Progenitor cell of endocrine pancreas (in vitro differentiated cells): ENCODE data around the gene GRM8. TPM values are rescaled to one million over a fixed set of nuclear protein-coding genes. Genes with fewer than 3 reads are reported as not detected.

Source experiments
- DNase-seq: peaks from one replicate; pipeline ENCODE4 v3.0.0; 2021; ENCODE audit warnings: low spot score; ENCODE audit not compliant: unreplicated experiment
- H3K27ac Mint-ChIP-seq: 2 replicates; pipeline ENCODE4 v1.8.0; 2021; ENCODE audit warnings: mild to moderate bottlenecking, moderate library complexity, mixed read lengths
- H3K27me3 Mint-ChIP-seq: 2 replicates; pipeline ENCODE4 v1.8.0; 2021; ENCODE audit warnings: mixed read lengths
- H3K36me3 Mint-ChIP-seq: 2 replicates; pipeline ENCODE4 v1.8.0; 2022; ENCODE audit warnings: mixed read lengths; ENCODE audit not compliant: insufficient read depth
- H3K4me1 Mint-ChIP-seq: 2 replicates; pipeline ENCODE4 v1.8.0; 2021; ENCODE audit warnings: low read depth, mixed read lengths
- H3K4me3 Mint-ChIP-seq: 2 replicates; pipeline ENCODE4 v1.8.0; 2021; ENCODE audit warnings: low read depth, mild to moderate bottlenecking, moderate library complexity, mixed read lengths
- H3K9me3 Mint-ChIP-seq: 2 replicates; pipeline ENCODE4 v1.8.0; 2021; ENCODE audit warnings: low read depth, mixed read lengths
- total RNA-seq: library from RNA; stranded (reverse); gene quantifications from 2 replicates; pipeline ENCODE4 v1.2.1, GENCODE V29; 2021
- TF ChIP-seq, protein P1 (sequence below): fragments of 200-600 bp; sonication (generic); IDR thresholded peaks from one replicate; pipeline ENCODE4 v1.5.0; 2021; ENCODE audit warnings: antibody characterized with exemption, mild to moderate bottlenecking; ENCODE audit not compliant: unreplicated experiment

GRM8 gene
- total RNA-seq, 1 donor from 2014 or later: 4.2 TPM

DNA sequence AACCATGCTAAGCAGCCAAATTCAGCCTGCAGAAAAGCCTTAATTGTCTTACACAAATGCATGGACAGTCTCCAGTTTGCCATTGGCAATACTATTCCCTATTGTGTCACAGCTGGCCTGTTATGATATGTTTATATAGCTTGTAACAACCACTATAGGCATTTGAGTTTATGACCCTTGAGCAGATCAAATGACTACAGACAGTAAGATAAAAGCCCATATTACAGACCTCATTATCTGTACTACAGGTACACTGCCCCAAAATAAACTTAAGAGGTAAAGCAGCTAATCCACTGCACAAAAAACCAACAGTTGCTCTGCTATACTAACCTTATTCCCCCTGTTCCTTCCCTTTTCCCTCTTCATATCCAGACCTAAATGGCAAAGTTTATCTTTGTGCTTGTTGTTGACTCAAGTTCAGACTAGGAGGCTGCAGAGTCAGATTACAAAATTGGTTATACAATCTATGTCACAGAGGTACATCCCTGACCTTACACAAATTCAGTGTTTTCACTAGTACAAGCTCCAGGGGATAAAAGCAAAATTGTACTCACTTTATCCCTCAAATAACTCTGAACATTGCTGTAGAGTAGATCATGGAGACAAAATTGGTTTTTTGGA lies 218.4 kb downstream of the GRM8 start:
- H3K36me3 Mint-ChIP-seq: no peaks in the 10 kb centered on the region
- TF ChIP-seq, protein P1, sequence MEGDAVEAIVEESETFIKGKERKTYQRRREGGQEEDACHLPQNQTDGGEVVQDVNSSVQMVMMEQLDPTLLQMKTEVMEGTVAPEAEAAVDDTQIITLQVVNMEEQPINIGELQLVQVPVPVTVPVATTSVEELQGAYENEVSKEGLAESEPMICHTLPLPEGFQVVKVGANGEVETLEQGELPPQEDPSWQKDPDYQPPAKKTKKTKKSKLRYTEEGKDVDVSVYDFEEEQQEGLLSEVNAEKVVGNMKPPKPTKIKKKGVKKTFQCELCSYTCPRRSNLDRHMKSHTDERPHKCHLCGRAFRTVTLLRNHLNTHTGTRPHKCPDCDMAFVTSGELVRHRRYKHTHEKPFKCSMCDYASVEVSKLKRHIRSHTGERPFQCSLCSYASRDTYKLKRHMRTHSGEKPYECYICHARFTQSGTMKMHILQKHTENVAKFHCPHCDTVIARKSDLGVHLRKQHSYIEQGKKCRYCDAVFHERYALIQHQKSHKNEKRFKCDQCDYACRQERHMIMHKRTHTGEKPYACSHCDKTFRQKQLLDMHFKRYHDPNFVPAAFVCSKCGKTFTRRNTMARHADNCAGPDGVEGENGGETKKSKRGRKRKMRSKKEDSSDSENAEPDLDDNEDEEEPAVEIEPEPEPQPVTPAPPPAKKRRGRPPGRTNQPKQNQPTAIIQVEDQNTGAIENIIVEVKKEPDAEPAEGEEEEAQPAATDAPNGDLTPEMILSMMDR: no peak
- no peak overlapping the region for H3K4me3 Mint-ChIP-seq
- H3K27me3 Mint-ChIP-seq: peaks cover 3% of the 10 kb centered on the region
- DNase-seq: no peak
- no peak overlapping the region for H3K27ac Mint-ChIP-seq
- peaks cover 3% of the 10 kb centered on the region for H3K9me3 Mint-ChIP-seq
- peaks cover 21% of the 10 kb centered on the region for H3K4me1 Mint-ChIP-seq

DNA sequence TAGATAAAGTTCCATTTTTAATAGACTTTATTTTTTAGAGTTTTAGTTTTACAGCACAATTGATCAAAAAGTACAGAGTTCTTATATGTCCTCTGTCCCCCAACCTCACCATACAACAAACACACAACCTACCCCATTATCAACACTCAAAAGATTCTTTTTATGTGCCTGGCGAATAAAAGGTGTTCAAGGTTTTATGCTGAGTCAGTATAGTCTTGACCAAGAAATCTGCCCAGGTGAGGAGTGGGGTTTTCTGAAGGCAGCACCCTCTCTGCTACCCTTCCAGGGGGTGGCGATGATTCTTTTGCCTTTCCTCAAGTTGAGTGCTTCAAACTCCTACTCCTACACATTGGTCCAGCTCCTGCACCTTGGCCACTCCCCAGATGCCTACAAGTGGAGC lies 222.9 kb downstream of the GRM8 start:
- Mint-ChIP-seq H3K27ac (no peak overlapping the region), H3K4me3 (no peak overlapping the region), H3K9me3 (peaks cover 11% of the 10 kb centered on the region), H3K4me1 (peaks cover 12% of the 10 kb centered on the region), H3K36me3 (peaks cover 2% of the 10 kb centered on the region), H3K27me3 (no peaks in the 10 kb centered on the region)
- DNase-seq: no peak
- TF ChIP-seq, protein P1: no peak

DNA sequence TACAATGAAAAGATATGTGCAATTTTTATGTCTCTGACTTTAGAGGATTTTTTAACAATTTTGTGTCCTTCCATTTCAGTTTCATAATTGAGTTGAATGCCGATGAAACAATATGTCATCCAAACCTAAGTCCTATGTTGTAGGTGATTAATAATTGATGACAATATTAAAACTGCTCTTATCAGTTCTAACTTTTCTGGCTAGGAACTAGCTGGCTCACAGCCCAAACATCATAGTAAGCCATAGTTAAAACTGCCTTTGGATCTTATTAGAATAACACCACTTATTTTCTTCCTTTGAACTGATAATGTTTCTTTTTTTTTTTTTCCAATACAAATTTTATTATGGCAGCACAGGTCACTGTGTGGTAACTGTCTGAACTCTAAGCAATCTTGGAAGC lies 230.9 kb downstream of the GRM8 start:
- no peak overlapping the region for H3K4me3 Mint-ChIP-seq
- no peaks in the 10 kb centered on the region for H3K36me3 Mint-ChIP-seq
- no peaks in the 10 kb centered on the region for H3K27me3 Mint-ChIP-seq
- no peaks in the 10 kb centered on the region for H3K9me3 Mint-ChIP-seq
- peaks cover 7% of the 10 kb centered on the region for H3K4me1 Mint-ChIP-seq
- TF ChIP-seq, protein P1: no peak
- no peak for DNase-seq
- H3K27ac Mint-ChIP-seq: no peak overlapping the region

DNA sequence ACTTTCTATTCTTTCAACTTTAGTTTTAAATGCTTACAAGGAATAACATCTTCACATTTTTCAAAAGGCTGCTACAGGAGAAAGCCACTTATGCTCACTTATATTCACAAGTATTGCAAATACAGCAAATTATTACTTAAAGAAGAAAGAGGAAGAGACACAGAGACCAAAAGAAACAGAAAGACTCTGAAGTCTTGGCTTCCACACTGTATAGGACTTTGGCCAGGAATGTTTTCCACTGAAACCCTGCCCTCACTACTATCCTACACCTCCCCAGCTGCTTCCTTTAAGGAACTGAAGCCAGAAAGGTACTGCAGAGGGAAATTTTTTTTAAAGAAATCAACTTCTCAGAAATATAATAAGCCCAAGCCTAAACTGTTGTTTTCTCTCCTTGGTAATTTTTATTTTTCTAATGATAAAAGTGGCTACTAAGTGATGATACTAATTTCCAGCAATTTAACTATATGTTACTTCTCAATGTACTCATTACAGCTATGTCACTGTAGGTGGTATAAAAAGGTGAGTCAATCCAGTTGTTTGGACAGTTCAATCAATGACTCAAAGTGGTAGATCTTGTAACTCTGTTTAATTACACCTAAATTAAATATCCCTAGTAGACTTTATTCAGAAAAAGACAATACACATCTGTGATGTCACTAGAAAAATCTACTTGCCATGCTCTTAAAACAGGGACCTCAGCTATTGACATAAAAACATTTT lies 231.6 kb downstream of the GRM8 start:
- TF ChIP-seq, protein P1: no peak
- Mint-ChIP-seq H3K27ac (no peak overlapping the region), H3K4me1 (peaks cover 7% of the 10 kb centered on the region), H3K36me3 (no peaks in the 10 kb centered on the region), H3K9me3 (no peaks in the 10 kb centered on the region), H3K27me3 (no peaks in the 10 kb centered on the region), H3K4me3 (no peak overlapping the region)
- DNase-seq: no peak

DNA sequence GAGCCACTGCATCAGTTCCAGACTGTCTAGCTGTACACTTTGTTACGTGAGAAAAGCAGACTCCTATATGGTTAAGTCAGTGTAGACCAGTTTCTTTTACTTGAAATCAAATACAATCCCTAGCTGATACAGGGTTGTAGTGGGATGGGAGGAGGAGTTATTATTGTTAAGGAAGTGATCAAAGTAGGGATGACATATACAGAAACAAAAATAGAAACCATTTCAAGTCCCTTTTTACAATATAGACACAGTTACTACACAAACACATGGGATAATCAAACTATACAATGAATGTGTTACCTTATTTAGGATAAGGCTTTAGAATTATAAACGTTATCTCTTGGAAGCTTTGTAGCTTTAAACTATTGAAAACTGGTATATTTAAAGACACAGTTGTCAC lies 233.9 kb downstream of the GRM8 start:
- H3K9me3 Mint-ChIP-seq: no peaks in the 10 kb centered on the region
- H3K27ac Mint-ChIP-seq: no peak overlapping the region
- no peaks in the 10 kb centered on the region for H3K27me3 Mint-ChIP-seq
- TF ChIP-seq, protein P1: no peak
- no peak for DNase-seq
- peaks cover 4% of the 10 kb centered on the region for H3K4me1 Mint-ChIP-seq
- no peaks in the 10 kb centered on the region for H3K36me3 Mint-ChIP-seq
- H3K4me3 Mint-ChIP-seq: no peak overlapping the region
